ENCODE measurements around the gene SHD. TPM values are rescaled to one million over a fixed set of nuclear protein-coding genes. Genes with fewer than 3 reads are reported as not detected.

Gene SHD
- polyA plus RNA-seq, 6 donors from 2014 or later, result not detected

GRCh38 chr19:4310247-4311121 is 31.4 kb downstream of the SHD start:
- Mint-ChIP-seq H3K27me3 (peaks cover 0 to 2% (median 0%) of the 10 kb centered on the region in 3 donors), H3K4me1 (peaks cover 0 to 1% (median 0%) of the 10 kb centered on the region in 3 donors), H3K9me3 (no peaks in the 10 kb centered on the region), H3K4me3 (no peak overlapping the region), H3K27ac (no peak overlapping the region), H3K36me3 (no peaks in the 10 kb centered on the region)
- DNase-seq, result no peak
- ATAC-seq (ENCODE audit: low read depth in 2 of 2), result peak in 1 of 2 donors; percentile 27

DNA sequence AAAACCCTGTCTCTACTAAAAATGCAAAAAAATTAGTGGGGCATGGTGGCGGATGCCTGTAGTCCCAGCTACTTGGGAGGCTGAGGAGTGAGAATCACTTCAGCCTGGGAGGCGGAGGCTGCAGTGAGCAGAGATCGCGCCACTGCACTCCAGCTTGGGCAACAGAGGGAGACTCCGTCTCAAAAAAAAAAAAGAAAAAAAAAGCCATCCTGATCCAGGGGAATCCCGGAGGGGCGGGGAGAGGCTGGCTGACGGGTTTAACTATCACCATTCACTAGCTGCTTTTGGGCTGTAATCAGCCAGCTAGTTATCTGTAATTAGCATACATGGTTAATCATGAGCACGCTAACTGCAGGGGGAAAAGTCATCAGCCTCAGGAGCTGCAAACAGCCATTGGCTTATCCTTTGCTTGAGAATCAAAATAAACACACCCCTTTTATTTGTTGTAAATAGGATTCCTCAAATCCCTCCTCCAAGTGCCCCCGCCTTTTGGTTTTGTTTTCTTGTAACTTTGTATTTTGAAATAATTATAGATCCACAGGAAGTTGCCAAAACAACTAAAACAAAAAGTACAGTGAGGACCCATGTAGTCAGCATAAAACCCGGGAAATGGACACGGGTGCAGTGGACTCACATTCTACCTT is 34.9 kb downstream of the SHD start:
- Mint-ChIP-seq H3K27ac (no peak overlapping the region), H3K4me1 (peaks cover 0 to 2% (median 0%) of the 10 kb centered on the region in 3 donors), H3K36me3 (no peaks in the 10 kb centered on the region), H3K27me3 (no peaks in the 10 kb centered on the region), H3K9me3 (peaks cover 0 to 4% (median 0%) of the 10 kb centered on the region in 7 donors), H3K4me3 (no peak overlapping the region)
- ATAC-seq (ENCODE audit: low read depth in 2 of 2) (no peak), DNase-seq (no peak)

- peaks cover 5 to 18% (median 9%) of the 10 kb centered on the region in 7 donors for H3K9me3 Mint-ChIP-seq
- H3K27ac Mint-ChIP-seq, result no peak overlapping the region
- H3K36me3 Mint-ChIP-seq, result no peaks in the 10 kb centered on the region
- no peak for ATAC-seq (ENCODE audit: low read depth in 2 of 2)
- DNase-seq, result no peak
- H3K4me3 Mint-ChIP-seq, result no peak overlapping the region
- H3K4me1 Mint-ChIP-seq, result peaks cover 0 to 11% (median 8%) of the 10 kb centered on the region in 3 donors
- H3K27me3 Mint-ChIP-seq, result peaks cover 0 to 7% (median 0%) of the 10 kb centered on the region in 3 donors
These were observed 37.9 kb downstream of the SHD start for GRCh38 chr19:4316956-4317355.

DNA sequence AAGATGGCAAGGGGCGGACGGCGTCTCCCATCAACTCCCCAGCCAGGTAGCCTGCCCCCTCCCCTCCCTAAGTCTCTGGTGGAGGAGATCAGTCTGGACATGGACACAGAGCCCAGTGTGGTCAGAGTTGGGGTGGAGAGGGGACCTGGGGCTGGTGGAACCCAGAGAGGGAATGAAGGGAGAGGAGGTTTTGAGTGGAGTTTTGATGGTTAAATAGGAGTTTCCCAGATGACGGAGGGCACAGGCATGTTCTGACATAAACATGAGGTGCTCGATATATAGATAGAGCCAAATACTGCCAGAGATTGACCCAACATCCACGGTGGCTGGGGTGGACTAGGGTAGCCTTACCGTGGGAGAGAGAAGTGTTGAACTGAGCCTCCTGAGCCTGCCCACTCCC is 39.4 kb downstream of the SHD start:
- Mint-ChIP-seq H3K36me3 (no peaks in the 10 kb centered on the region), H3K4me1 (peaks cover 0 to 11% (median 8%) of the 10 kb centered on the region in 3 donors), H3K27ac (peak overlapping the region in 2 of 6 donors; percentile 24 to 54), H3K4me3 (no peak overlapping the region), H3K27me3 (peaks cover 0 to 7% (median 0%) of the 10 kb centered on the region in 3 donors), H3K9me3 (peaks cover 6 to 19% (median 10%) of the 10 kb centered on the region in 7 donors)
- no peak for DNase-seq
- ATAC-seq (ENCODE audit: low read depth in 2 of 2), result no peak

GRCh38 chr19:4319067-4319718 is 40.1 kb downstream of the SHD start:
- H3K27me3 Mint-ChIP-seq, result peaks cover 0 to 7% (median 0%) of the 10 kb centered on the region in 3 donors
- ATAC-seq (ENCODE audit: low read depth in 2 of 2) (no peak), DNase-seq (no peak)
- H3K36me3 Mint-ChIP-seq, result no peaks in the 10 kb centered on the region
- H3K27ac Mint-ChIP-seq, result peak overlapping the region in 1 of 6 donors; percentile 54
- H3K4me1 Mint-ChIP-seq, result peaks cover 0 to 11% (median 8%) of the 10 kb centered on the region in 3 donors
- peaks cover 6 to 19% (median 10%) of the 10 kb centered on the region in 7 donors for H3K9me3 Mint-ChIP-seq
- H3K4me3 Mint-ChIP-seq, result no peak overlapping the region

DNA sequence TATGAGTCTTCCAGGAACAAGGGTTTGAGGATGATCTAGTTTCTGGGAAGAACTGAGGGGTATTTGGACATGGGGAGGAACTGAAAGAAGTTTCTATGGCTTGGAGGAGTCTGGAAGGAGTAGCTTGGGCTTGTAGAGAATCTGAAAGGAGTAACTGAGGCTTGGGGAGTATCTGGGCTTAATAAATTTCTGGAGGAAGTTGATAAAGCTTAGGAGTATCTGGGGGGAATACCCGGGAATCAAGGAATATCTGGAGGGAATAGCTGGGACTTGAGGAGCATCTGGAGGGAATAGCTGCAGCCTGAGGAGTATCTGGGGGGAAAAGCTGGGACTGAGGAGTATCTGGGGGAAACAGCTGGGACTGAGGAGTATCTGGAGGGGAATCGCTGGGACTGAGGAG is 41.4 kb downstream of the SHD start:
- H3K27ac Mint-ChIP-seq, result peak overlapping the region in 3 of 6 donors; percentile 33 to 73 (median 49)

DNA sequence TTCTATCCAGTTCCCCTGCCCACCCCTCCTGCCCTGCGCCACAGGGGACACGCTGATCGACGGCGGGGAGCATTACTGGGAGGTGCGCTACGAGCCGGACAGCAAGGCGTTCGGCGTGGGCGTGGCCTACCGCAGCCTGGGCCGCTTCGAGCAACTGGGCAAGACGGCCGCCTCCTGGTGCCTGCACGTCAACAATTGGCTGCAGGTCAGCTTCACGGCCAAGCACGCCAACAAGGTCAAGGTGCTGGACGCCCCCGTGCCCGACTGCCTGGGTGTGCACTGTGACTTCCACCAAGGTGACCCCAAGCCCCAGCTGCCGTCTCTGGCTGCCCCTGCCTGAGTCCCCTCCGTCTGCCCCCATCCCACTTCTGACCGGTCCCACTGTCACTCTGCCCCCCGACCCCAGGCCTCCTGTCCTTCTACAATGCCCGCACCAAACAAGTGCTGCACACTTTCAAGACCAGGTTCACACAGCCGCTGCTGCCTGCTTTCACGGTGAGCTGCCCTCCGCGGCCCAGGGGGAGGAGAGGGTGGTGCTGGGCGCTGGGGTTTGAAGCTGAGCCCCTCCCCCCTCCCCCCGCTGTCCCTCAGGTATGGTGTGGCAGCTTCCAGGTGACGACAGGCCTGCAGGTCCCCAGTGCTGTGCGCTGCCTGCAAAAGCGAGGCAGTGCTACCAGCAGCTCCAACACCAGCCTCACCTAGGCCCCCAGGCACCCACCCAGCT is 44.0 kb downstream of the SHD start:
- ATAC-seq (ENCODE audit: low read depth in 2 of 2), result no peak
- H3K36me3 Mint-ChIP-seq, result no peaks in the 10 kb centered on the region
- H3K27ac Mint-ChIP-seq, result peak overlapping the region in 1 of 6 donors; percentile 37
- DNase-seq, result no peak
- H3K27me3 Mint-ChIP-seq, result peaks cover 0 to 33% (median 0%) of the 10 kb centered on the region in 3 donors
- peaks cover 6 to 21% (median 12%) of the 10 kb centered on the region in 7 donors for H3K9me3 Mint-ChIP-seq
- H3K4me1 Mint-ChIP-seq, result peaks cover 18 to 36% (median 26%) of the 10 kb centered on the region in 3 donors
- H3K4me3 Mint-ChIP-seq, result no peak overlapping the region

More for the DNA sequence above, 41.4 kb downstream of the SHD start:
- no peak for ATAC-seq (ENCODE audit: low read depth in 2 of 2)
- no peak overlapping the region for H3K4me3 Mint-ChIP-seq
- H3K36me3 Mint-ChIP-seq, result no peaks in the 10 kb centered on the region
- no peak for DNase-seq
- peaks cover 6 to 21% (median 10%) of the 10 kb centered on the region in 7 donors for H3K9me3 Mint-ChIP-seq
- H3K27me3 Mint-ChIP-seq, result peaks cover 0 to 10% (median 0%) of the 10 kb centered on the region in 3 donors
- H3K4me1 Mint-ChIP-seq, result peaks cover 0 to 14% (median 8%) of the 10 kb centered on the region in 3 donors

DNA sequence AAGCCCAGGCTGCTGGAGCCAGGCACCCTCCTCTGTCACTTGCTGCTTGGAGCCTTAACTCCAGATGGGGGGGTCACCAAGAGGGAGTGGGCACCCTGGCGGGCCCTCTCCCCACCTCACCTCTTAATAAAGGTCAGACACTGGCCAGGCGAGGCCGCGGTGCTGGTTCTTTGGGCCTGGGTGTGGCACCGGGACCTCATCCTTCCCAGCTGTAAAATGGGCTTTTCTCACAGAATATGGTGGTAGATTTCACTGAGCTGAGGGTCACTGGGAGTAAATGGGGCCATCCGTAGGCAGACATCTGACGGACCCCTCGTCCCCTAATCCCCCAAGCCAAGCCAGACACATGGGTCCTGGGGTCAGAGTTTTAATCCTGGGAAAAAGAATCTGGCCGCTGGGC is 44.6 kb downstream of the SHD start:
- Mint-ChIP-seq H3K4me1 (peaks cover 23 to 42% (median 32%) of the 10 kb centered on the region in 3 donors), H3K9me3 (peaks cover 6 to 20% (median 12%) of the 10 kb centered on the region in 7 donors), H3K27ac (no peak overlapping the region), H3K36me3 (no peaks in the 10 kb centered on the region), H3K4me3 (no peak overlapping the region), H3K27me3 (peaks cover 0 to 38% (median 0%) of the 10 kb centered on the region in 3 donors)
- DNase-seq, result no peak
- no peak for ATAC-seq (ENCODE audit: low read depth in 2 of 2)

GRCh38 chr19:4324228-4324627 is 45.2 kb downstream of the SHD start:
- peaks cover 0 to 36% (median 0%) of the 10 kb centered on the region in 3 donors for H3K27me3 Mint-ChIP-seq
- no peaks in the 10 kb centered on the region for H3K36me3 Mint-ChIP-seq
- peaks cover 25 to 40% (median 31%) of the 10 kb centered on the region in 3 donors for H3K4me1 Mint-ChIP-seq
- DNase-seq (no peak), ATAC-seq (ENCODE audit: low read depth in 2 of 2) (no peak)
- H3K9me3 Mint-ChIP-seq, result peaks cover 5 to 19% (median 12%) of the 10 kb centered on the region in 7 donors
- H3K4me3 Mint-ChIP-seq, result peak overlapping the region in 2 of 8 donors; percentile 43 to 75
- H3K27ac Mint-ChIP-seq, result peak overlapping the region in 1 of 6 donors; percentile 70

- H3K36me3 Mint-ChIP-seq, result no peaks in the 10 kb centered on the region
- no peak for DNase-seq
- H3K27ac Mint-ChIP-seq, result peak overlapping the region in 3 of 6 donors; percentile 26 to 92 (median 34)
- H3K9me3 Mint-ChIP-seq, result peaks cover 0 to 15% (median 2%) of the 10 kb centered on the region in 7 donors
- peak overlapping the region in 7 of 8 donors; percentile 40 to 90 (median 80) for H3K4me3 Mint-ChIP-seq
- ATAC-seq (ENCODE audit: low read depth in 2 of 2), result no peak
- H3K27me3 Mint-ChIP-seq, result peaks cover 0 to 31% (median 0%) of the 10 kb centered on the region in 3 donors
- peaks cover 25 to 34% (median 28%) of the 10 kb centered on the region in 3 donors for H3K4me1 Mint-ChIP-seq
These were observed 47.3 kb downstream of the SHD start for GRCh38 chr19:4326215-4326836.

GRCh38 chr19:4326837-4327251 is 47.8 kb downstream of the SHD start:
- peaks cover 0 to 11% (median 2%) of the 10 kb centered on the region in 7 donors for H3K9me3 Mint-ChIP-seq
- no peak for DNase-seq
- peak overlapping the region in 2 of 6 donors; percentile 92 to 96 for H3K27ac Mint-ChIP-seq
- no peaks in the 10 kb centered on the region for H3K36me3 Mint-ChIP-seq
- H3K27me3 Mint-ChIP-seq, result peaks cover 0 to 31% (median 0%) of the 10 kb centered on the region in 3 donors
- H3K4me1 Mint-ChIP-seq, result peaks cover 25 to 34% (median 28%) of the 10 kb centered on the region in 3 donors
- peak overlapping the region in 6 of 8 donors; percentile 60 to 93 (median 83) for H3K4me3 Mint-ChIP-seq
- no peak for ATAC-seq (ENCODE audit: low read depth in 2 of 2)
